ENCODE data around the gene TSHZ2. TPM values are rescaled to one million over a fixed set of nuclear protein-coding genes. Genes with fewer than 3 reads are reported as not detected.

Gene TSHZ2
- total and polyA plus RNA-seq, 2 experiments from 2014 or later: 1.1 to 5.2 TPM

GRCh38 chr20:53186635-53187034, 214.5 kb downstream of the TSHZ2 start:
- Histone ChIP-seq H3K4me1 (ENCODE audit: insufficient read depth) (no peaks in the 10 kb centered on the region), H3K9me3 (ENCODE audit: low read depth) (no peaks in the 10 kb centered on the region), H3K27me3 (no peaks in the 10 kb centered on the region), H3K4me2 (no peak overlapping the region), H3K79me2 (no peaks in the 10 kb centered on the region), H3K36me3 (replicated peaks; ENCODE audit: insufficient read depth, low read depth) (no peaks in the 10 kb centered on the region), H3K9me2 (replicated peaks; ENCODE audit: insufficient read depth) (no peaks in the 10 kb centered on the region), H4K20me1 (ENCODE audit: insufficient read depth, poor library complexity, severe bottlenecking) (no peaks in the 10 kb centered on the region), H2AFZ (no peak overlapping the region), H3K27ac (no peak overlapping the region), H3K4me3 (no peak overlapping the region)
- WGBS (ENCODE audit: low lambda C conversion rate, missing lambda C conversion rate): 54% methylated on average over 6 of the region's 6 CpGs
- TF ChIP-seq EZH2phosphoT487 (IDR thresholded peaks at IDR 0.05; ENCODE audit: low read depth, severe bottlenecking, unreplicated experiment) (no peak), CTCF (IDR thresholded peaks at IDR 0.05; ENCODE audit: poor library complexity) (no peak), EZH2 (IDR thresholded peaks at IDR 0.05; ENCODE audit: borderline replicate concordance) (no peak)
- no peak for DNase-seq (ENCODE audit: low spot score)

- Histone ChIP-seq H4K20me1 (ENCODE audit: insufficient read depth, poor library complexity, severe bottlenecking) (no peaks in the 10 kb centered on the region), H3K9me3 (ENCODE audit: low read depth) (no peaks in the 10 kb centered on the region), H3K36me3 (replicated peaks; ENCODE audit: insufficient read depth, low read depth) (no peaks in the 10 kb centered on the region), H3K4me3 (no peak overlapping the region), H3K4me1 (ENCODE audit: insufficient read depth) (no peaks in the 10 kb centered on the region), H3K27me3 (no peaks in the 10 kb centered on the region), H3K79me2 (no peaks in the 10 kb centered on the region), H3K27ac (no peak overlapping the region), H2AFZ (no peak overlapping the region), H3K9me2 (replicated peaks; ENCODE audit: insufficient read depth) (no peaks in the 10 kb centered on the region), H3K4me2 (no peak overlapping the region)
- TF ChIP-seq CTCF (IDR thresholded peaks at IDR 0.05; ENCODE audit: poor library complexity) (no peak), EZH2phosphoT487 (IDR thresholded peaks at IDR 0.05; ENCODE audit: low read depth, severe bottlenecking, unreplicated experiment) (no peak), EZH2 (IDR thresholded peaks at IDR 0.05; ENCODE audit: borderline replicate concordance) (no peak)
- WGBS (ENCODE audit: low lambda C conversion rate, missing lambda C conversion rate): 62% methylated on average over 10 of the region's 10 CpGs
- no peak for DNase-seq (ENCODE audit: low spot score)
Observed at GRCh38 chr20:53187392-53188068, 215.4 kb downstream of the TSHZ2 start.

- Histone ChIP-seq H3K4me2 (no peak overlapping the region), H2AFZ (no peak overlapping the region), H3K27me3 (no peaks in the 10 kb centered on the region), H3K4me1 (ENCODE audit: insufficient read depth) (no peaks in the 10 kb centered on the region), H3K27ac (no peak overlapping the region), H3K9me2 (replicated peaks; ENCODE audit: insufficient read depth) (no peaks in the 10 kb centered on the region), H3K4me3 (no peak overlapping the region), H3K79me2 (no peaks in the 10 kb centered on the region), H4K20me1 (ENCODE audit: insufficient read depth, poor library complexity, severe bottlenecking) (no peaks in the 10 kb centered on the region), H3K36me3 (replicated peaks; ENCODE audit: insufficient read depth, low read depth) (no peaks in the 10 kb centered on the region), H3K9me3 (ENCODE audit: low read depth) (no peaks in the 10 kb centered on the region)
- DNase-seq (ENCODE audit: low spot score): no peak
- WGBS (ENCODE audit: low lambda C conversion rate, missing lambda C conversion rate): 90% methylated on average over 6 of the region's 6 CpGs
- TF ChIP-seq CTCF (IDR thresholded peaks at IDR 0.05; ENCODE audit: poor library complexity) (no peak), EZH2 (IDR thresholded peaks at IDR 0.05; ENCODE audit: borderline replicate concordance) (no peak), EZH2phosphoT487 (IDR thresholded peaks at IDR 0.05; ENCODE audit: low read depth, severe bottlenecking, unreplicated experiment) (no peak)
Observed at GRCh38 chr20:53190225-53190624, 218.1 kb downstream of the TSHZ2 start.
